Prostate gland (tissue), 2 donors: ENCODE results near the gene EIF5. TPM values are rescaled to one million over a fixed set of nuclear protein-coding genes. Genes with fewer than 3 reads are reported as not detected.

ENCODE experiments used
- DNase-seq: peaks from one replicate; pipeline ENCODE4 v3.0.0-alpha.2; 2019; ENCODE audit warnings: low spot score
- H3K27ac ChIP-seq, 2 donors: fragments of 200-600 bp; sonication (generic); 2 replicates each; pipeline ENCODE4 v1.5.1; 2017 to 2019
- H3K27me3 ChIP-seq: fragments of 200-600 bp; sonication (generic); replicated peaks from 2 replicates; pipeline ENCODE4 v1.5.1; 2019; ENCODE audit not compliant: insufficient read depth
- H3K36me3 ChIP-seq, 2 donors: fragments of 200-600 bp; sonication (generic); 1 replicate in 1 of 2; 2 replicates in 1 of 2; pipeline versions ENCODE4 v1.5.1 to v1.8.1; 2017 to 2019
- H3K4me1 ChIP-seq: fragments of 200-600 bp; sonication (generic); replicated peaks from 2 replicates; pipeline ENCODE4 v1.5.1; 2019
- H3K4me3 ChIP-seq, 2 donors: fragments of 200-600 bp; sonication (generic); 2 replicates each; pipeline ENCODE4 v1.5.1; 2017 to 2019
- H3K9me3 ChIP-seq: fragments of 200-600 bp; sonication (generic); 2 replicates; pipeline ENCODE4 v1.5.1; 2017
- CTCF ChIP-seq, 4 experiments: fragments of 200-600 bp in 2 of 4; fragments of 450-650 bp in 2 of 4; sonication (generic) in 2 of 4; IDR thresholded peaks; 1 replicate in 3 of 4; 2 replicates in 1 of 4; pipeline ENCODE4 v1.5.1; 2016 to 2019; ENCODE audit warnings: antibody characterized with exemption in 4 of 4, mild to moderate bottlenecking in 2 of 4, moderate library complexity in 2 of 4
- POLR2A ChIP-seq: fragments of 450-650 bp; IDR thresholded peaks from one replicate; pipeline ENCODE4 v1.6.1; 2016; ENCODE audit warnings: antibody characterized with exemption, mild to moderate bottlenecking
- POLR2AphosphoS5 ChIP-seq: sonication (generic); formaldehyde crosslinking; IDR thresholded peaks from one replicate; pipeline ENCODE4 v1.6.1; 2017; ENCODE audit warnings: antibody characterized with exemption
- WGBS: methylation state at CpG from one replicate; pipeline ENCODE4 v1.1.5; 2018; 5-methylcytosine and 5-hydroxymethylcytosine counted together
- intact Hi-C: fragments of 100-400 bp; cut with DNase I; formaldehyde crosslinking; loops from one replicate; pipeline ENCODE4 v1.14.2; 2022
- total RNA-seq, 2 donors: library from RNA; depleted of rRNA; stranded (reverse); fragments of >200 nt; gene quantifications; one replicate each; pipeline ENCODE4 v1.1.0, GENCODE V29; 2016

The EIF5 gene
- total RNA-seq, 2 donors from 2014 or later: 205 to 268 TPM

GRCh38 chr14:103314496-103315277 lies 19.4 kb upstream of the EIF5 start:
- 78% methylated on average over 13 of the region's 13 CpGs for WGBS
- DNase-seq: no peak
- H3K36me3 ChIP-seq: no peaks in the 10 kb centered on the region
- H3K27ac ChIP-seq: no peak overlapping the region
- H3K9me3 ChIP-seq: no peaks in the 10 kb centered on the region
- H3K4me1 ChIP-seq: no peaks in the 10 kb centered on the region
- intact Hi-C loops: no loop called here
- no peaks in the 10 kb centered on the region for H3K27me3 ChIP-seq
- no peak for TF ChIP-seq CTCF (IDR thresholded peaks at IDR 0.05)
- TF ChIP-seq POLR2AphosphoS5: no peak
- no peak for TF ChIP-seq POLR2A
- no peak overlapping the region for H3K4me3 ChIP-seq

GRCh38 chr14:103315351-103315911 lies 18.6 kb upstream of the EIF5 start:
- peak overlapping the region; percentile 33 to 46 for H3K27ac ChIP-seq
- 64% methylated on average over 14 of the region's 14 CpGs for WGBS

GRCh38 chr14:103315941-103316340 lies 18.1 kb upstream of the EIF5 start:
- 90% methylated on average over 11 of the region's 11 CpGs for WGBS
- H3K4me3 ChIP-seq: no peak overlapping the region
- peak overlapping the region; percentile 33 to 46 for H3K27ac ChIP-seq

More at GRCh38 chr14:103315351-103315911, 18.6 kb upstream of the EIF5 start:
- DNase-seq: peak; percentile 63
- TF ChIP-seq POLR2A (no peak), CTCF (IDR thresholded peaks at IDR 0.05) (no peak), POLR2AphosphoS5 (peak; percentile 73)
- no peaks in the 10 kb centered on the region for H3K36me3 ChIP-seq
- no peak overlapping the region for H3K4me3 ChIP-seq
- H3K4me1 ChIP-seq: no peaks in the 10 kb centered on the region
- no peaks in the 10 kb centered on the region for H3K9me3 ChIP-seq
- no peaks in the 10 kb centered on the region for H3K27me3 ChIP-seq
- intact Hi-C loops: no loop called here

GRCh38 chr14:103316721-103317121 lies 17.3 kb upstream of the EIF5 start:
- Histone ChIP-seq H3K9me3 (no peaks in the 10 kb centered on the region), H3K36me3 (no peaks in the 10 kb centered on the region), H3K4me1 (no peaks in the 10 kb centered on the region), H3K4me3 (no peak overlapping the region), H3K27me3 (no peaks in the 10 kb centered on the region), H3K27ac (no peak overlapping the region)
- 88% methylated on average over 16 of the region's 16 CpGs for WGBS
- no peak for DNase-seq
- TF ChIP-seq POLR2AphosphoS5 (no peak), POLR2A (no peak), CTCF (IDR thresholded peaks at IDR 0.05) (no peak)
- intact Hi-C loops: no loop called here

More at GRCh38 chr14:103315941-103316340, 18.1 kb upstream of the EIF5 start:
- Histone ChIP-seq H3K27me3 (no peaks in the 10 kb centered on the region), H3K36me3 (no peaks in the 10 kb centered on the region), H3K4me1 (no peaks in the 10 kb centered on the region), H3K9me3 (no peaks in the 10 kb centered on the region)
- intact Hi-C loops: no loop called here
- no peak for DNase-seq
- TF ChIP-seq CTCF (IDR thresholded peaks at IDR 0.05): no peak

- WGBS: 60% methylated on average over 9 of the region's 9 CpGs
- no peaks in the 10 kb centered on the region for H3K9me3 ChIP-seq
- no peak overlapping the region for H3K4me3 ChIP-seq
- no peaks in the 10 kb centered on the region for H3K27me3 ChIP-seq
- no peak for DNase-seq
- intact Hi-C loops: no loop called here
- H3K4me1 ChIP-seq: no peaks in the 10 kb centered on the region
- no peaks in the 10 kb centered on the region for H3K36me3 ChIP-seq
- TF ChIP-seq POLR2A (no peak), CTCF (IDR thresholded peaks at IDR 0.05) (no peak), POLR2AphosphoS5 (no peak)
- H3K27ac ChIP-seq: no peak overlapping the region
These were observed 16.8 kb upstream of the EIF5 start for GRCh38 chr14:103317251-103317650.
